Gastrocnemius medialis (tissue), 4 donors: Measurements from ENCODE around the gene CLK2. TPM values are rescaled to one million over a fixed set of nuclear protein-coding genes. Genes with fewer than 3 reads are reported as not detected.

ENCODE experiments used
- ATAC-seq, 2 donors: fragments of 150-250 bp; one replicate each; pipeline ENCODE4 v1.9.1; 2016
- DNase-seq, 2 donors: peaks; one replicate each; pipeline ENCODE4 v3.0.0-alpha.2; 2019
- H3K27ac ChIP-seq, 4 donors: fragments of 200-600 bp; sonication (generic); 1 replicate in 1 of 4; 2 replicates in 3 of 4; pipeline ENCODE4 v1.5.1; 2016 to 2018; ENCODE audit warnings: mild to moderate bottlenecking in 2 of 4, moderate library complexity in 1 of 4
- H3K27me3 ChIP-seq, 3 donors: fragments of 200-600 bp; sonication (generic) in 2 of 3; 1 replicate in 1 of 3; 2 replicates in 2 of 3; pipeline versions ENCODE4 v1.5.1 to v1.6.0; 2016 to 2019; ENCODE audit warnings: mild to moderate bottlenecking in 1 of 3, moderate library complexity in 1 of 3
- H3K36me3 ChIP-seq, 2 donors: fragments of 200-600 bp; sonication (generic) in 1 of 2; one replicate each; pipeline ENCODE4 v1.5.1; 2017 to 2018
- H3K4me1 ChIP-seq, 2 donors: fragments of 200-600 bp; sonication (generic) in 1 of 2; one replicate each; pipeline ENCODE4 v1.5.1; 2016 to 2017; ENCODE audit warnings: mild to moderate bottlenecking in 2 of 2
- H3K4me3 ChIP-seq, 4 donors: fragments of 200-600 bp; sonication (generic) in 3 of 4; 1 replicate in 1 of 4; 2 replicates in 3 of 4; pipeline ENCODE4 v1.5.1; 2016 to 2019; ENCODE audit warnings: mild to moderate bottlenecking in 2 of 4
- H3K9me3 ChIP-seq, 3 donors: fragments of 200-600 bp; sonication (generic) in 2 of 3; 1 replicate in 1 of 3; 2 replicates in 2 of 3; pipeline ENCODE4 v1.5.1; 2016 to 2019
- CTCF ChIP-seq, 5 experiments: fragments of 450-650 bp in 3 of 5; fragments of 200-600 bp in 2 of 5; sonication (generic) in 2 of 5; IDR thresholded peaks in 4 of 5; conservative IDR thresholded peaks in 1 of 5; 1 replicate in 4 of 5; 2 replicates in 1 of 5; pipeline ENCODE4 v1.5.1; 2016 to 2019; ENCODE audit warnings: antibody characterized with exemption in 5 of 5, mild to moderate bottlenecking in 3 of 5, moderate library complexity in 3 of 5
- POLR2A ChIP-seq, 2 donors: fragments of 450-650 bp; IDR thresholded peaks; one replicate each; pipeline ENCODE4 v1.6.1; 2017; ENCODE audit warnings: antibody characterized with exemption in 2 of 2, mild to moderate bottlenecking in 2 of 2, moderate library complexity in 2 of 2
- in situ Hi-C, 4 donors: fragments of 200-750 bp; cut with MboI; loops; one replicate each; pipeline versions ENCODE4 v1.15.0 to v1.8.0; 2017; ENCODE audit warnings: low sequenced_read_pairs in 4 of 4
- intact Hi-C: fragments of 100-400 bp; cut with DNase I; formaldehyde crosslinking; loops from one replicate; pipeline ENCODE4 v1.15.1; 2023; ENCODE audit warnings: low total_unique reads
- total RNA-seq, 4 donors: library from RNA; depleted of rRNA; stranded (reverse); fragments of >200 nt; gene quantifications; one replicate each; pipeline versions ENCODE4 v1.1.0 to v1.2.3, GENCODE V29; 2016

The CLK2 gene
- 10 to 100 TPM in 2 of 4 donors, 1 to 10 TPM in 2; 7.1 to 13.1 (median 9.8) TPM for total RNA-seq

- peaks cover 20 to 39% of the 10 kb centered on the region in 2 donors for H3K4me1 ChIP-seq
Measured at GRCh38 chr1:155273343-155274245, at the start of gene CLK2. Gene CLK2 (minus strand): TSS chr1:155273504. CDS start chr1:155270977, 2,527 bp downstream.

DNA sequence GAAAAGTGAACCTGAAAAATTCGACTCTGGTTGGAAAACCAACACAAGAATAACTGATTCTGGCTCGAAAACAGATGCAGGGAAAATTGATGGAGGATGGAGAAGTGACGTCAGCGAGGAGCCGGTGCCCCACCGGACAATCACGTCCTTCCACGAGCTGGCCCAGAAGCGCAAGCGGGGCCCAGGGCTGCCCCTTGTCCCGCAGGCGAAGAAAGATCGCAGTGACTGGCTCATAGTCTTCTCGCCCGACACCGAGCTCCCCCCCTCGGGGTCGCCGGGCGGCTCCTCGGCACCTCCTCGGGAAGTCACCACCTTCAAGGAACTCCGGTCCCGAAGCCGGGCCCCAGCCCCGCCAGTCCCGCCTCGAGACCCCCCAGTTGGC, 49.3 kb upstream of the CLK2 start:
- intact Hi-C loops (loop anchor here (5.0 kb wide), 2 partner anchors 270 to 535 kb away; partner anchors contain the start of genes GON4L and SYT11), in situ Hi-C loops (no loop called here)
- Histone ChIP-seq H3K9me3 (no peaks in the 10 kb centered on the region), H3K27ac (peak overlapping the region; percentile 82 to 96 (median 87)), H3K4me3 (peak overlapping the region; percentile 62 to 95 (median 90)), H3K36me3 (peaks cover 0 to 9% of the 10 kb centered on the region in 2 donors), H3K4me1 (peaks cover 16 to 39% of the 10 kb centered on the region in 2 donors), H3K27me3 (no peaks in the 10 kb centered on the region)
- DNase-seq, result no peak
- no peak for ATAC-seq
- no peak for TF ChIP-seq POLR2A (IDR thresholded peaks at IDR 0.05)

More at GRCh38 chr1:155273343-155274245, at the start of gene CLK2:
- DNase-seq, result peak; percentile 89 to 94
- Histone ChIP-seq H3K9me3 (no peaks in the 10 kb centered on the region), H3K27me3 (no peaks in the 10 kb centered on the region), H3K36me3 (peaks cover 0 to 31% of the 10 kb centered on the region in 2 donors), H3K27ac (peak within 1 kb of the TSS; percentile 90 to 98 (median 97)), H3K4me3 (peak within 1 kb of the TSS; percentile 72 to 86 (median 80))
- TF ChIP-seq CTCF (IDR thresholded peaks at IDR 0.05 in 4 of 5, conservative IDR thresholded peaks at IDR 0.05 in 1 of 5), result no peak
- TF ChIP-seq POLR2A (IDR thresholded peaks at IDR 0.05), result peak; percentile 84 to 89
- in situ Hi-C loops (no loop called here), intact Hi-C loops (loop anchor here (1.0 kb wide), 3 partner anchors 11 to 50 kb away; partner anchors contain the start of genes FDPS and SCAMP3)
- peak; percentile 81 to 83 for ATAC-seq

DNA sequence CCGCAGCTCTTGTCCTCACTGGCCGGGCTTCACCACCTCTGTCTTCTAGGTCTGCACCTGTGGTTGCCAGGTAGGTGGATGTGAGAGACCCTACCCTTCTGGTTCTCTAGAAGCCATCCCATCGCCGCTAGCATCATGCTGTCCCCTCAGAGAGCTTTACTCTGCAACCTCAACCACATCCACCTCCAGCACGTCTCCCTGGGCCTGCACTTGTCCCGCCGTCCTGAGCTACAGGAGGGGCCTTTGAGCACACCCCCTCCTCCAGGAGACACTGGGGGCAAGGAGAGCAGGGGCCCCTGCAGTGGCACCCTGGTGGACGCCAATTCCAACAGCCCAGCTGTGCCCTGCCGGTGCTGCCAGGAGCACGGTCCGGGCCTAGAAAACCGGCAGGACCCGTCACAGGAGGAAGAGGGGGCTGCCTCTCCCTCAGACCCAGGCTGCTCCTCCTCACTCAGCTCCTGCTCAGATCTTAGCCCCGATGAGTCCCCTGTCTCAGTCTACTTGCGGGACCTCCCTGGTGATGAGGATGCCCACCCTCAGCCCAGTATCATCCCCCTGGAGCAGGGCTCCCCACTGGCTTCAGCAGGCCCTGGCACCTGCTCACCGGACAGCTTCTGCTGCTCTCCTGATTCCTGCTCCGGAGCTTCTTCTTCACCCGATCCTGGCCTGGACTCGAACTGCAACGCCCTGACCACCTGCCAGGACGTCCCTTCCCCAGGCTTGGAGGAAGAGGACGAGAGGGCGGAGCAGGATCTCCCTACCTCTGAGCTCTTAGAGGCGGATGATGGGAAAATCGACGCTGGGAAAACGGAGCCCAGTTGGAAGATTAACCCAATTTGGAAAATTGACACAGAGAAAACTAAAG, 48.6 kb upstream of the CLK2 start:
- TF ChIP-seq POLR2A (IDR thresholded peaks at IDR 0.05) (no peak), CTCF (IDR thresholded peaks at IDR 0.05 in 4 of 5, conservative IDR thresholded peaks at IDR 0.05 in 1 of 5) (no peak)
- intact Hi-C loops (loop anchor here (5.0 kb wide), 2 partner anchors 270 to 535 kb away; partner anchors contain the start of genes GON4L and SYT11), in situ Hi-C loops (no loop called here)
- H3K36me3 ChIP-seq, result peaks cover 0 to 9% of the 10 kb centered on the region in 2 donors
- H3K4me1 ChIP-seq, result peaks cover 16 to 39% of the 10 kb centered on the region in 2 donors
- DNase-seq (no peak), ATAC-seq (no peak)
- H3K27ac ChIP-seq, result peak overlapping the region; percentile 82 to 96 (median 87)
- no peaks in the 10 kb centered on the region for H3K27me3 ChIP-seq
- peak overlapping the region; percentile 62 to 95 (median 90) for H3K4me3 ChIP-seq
- no peaks in the 10 kb centered on the region for H3K9me3 ChIP-seq

GRCh38 chr1:155320661-155321617, 47.6 kb upstream of the CLK2 start, which contains the start of gene RUSC1:
Gene RUSC1 (plus strand): TSS chr1:155320894. CDS start chr1:155321774, 880 bp downstream.
- H3K9me3 ChIP-seq, result no peaks in the 10 kb centered on the region
- H3K36me3 ChIP-seq, result peaks cover 0 to 9% of the 10 kb centered on the region in 2 donors
- H3K27me3 ChIP-seq, result no peaks in the 10 kb centered on the region
- peak within 1 kb of the TSS; percentile 56 to 88 (median 72) for H3K4me3 ChIP-seq
- ATAC-seq (no peak), DNase-seq (peak; percentile 36 to 61)
- peak in 1 of 2 donors; percentile 28 for TF ChIP-seq POLR2A (IDR thresholded peaks at IDR 0.05)
- no peak for TF ChIP-seq CTCF (IDR thresholded peaks at IDR 0.05 in 4 of 5, conservative IDR thresholded peaks at IDR 0.05 in 1 of 5)
- peaks cover 16 to 39% of the 10 kb centered on the region in 2 donors for H3K4me1 ChIP-seq
- intact Hi-C loops, result loop anchor here (5.0 kb wide), 2 partner anchors 271 to 536 kb away; partner anchors contain the start of genes GON4L and SYT11
- in situ Hi-C loops, result no loop called here
- H3K27ac ChIP-seq, result peak within 1 kb of the TSS; percentile 82 to 96 (median 87)
